RWPE1 (cell line): Measurements from ENCODE around the gene NTNG2.

Source experiments
- CTCF ChIA-PET: fragments of 350-600 bp; sonication (Branson Sonifier 250); formaldehyde crosslinking; extraction: SDS; loops from one replicate; lab custom pipeline; 2021; lab: Yijun Ruan, JAX
- POLR2A ChIA-PET: fragments of 400-600 bp; formaldehyde crosslinking; extraction: SDS; loops from one replicate; lab custom pipeline; 2020; ENCODE audit warnings: antibody characterized with exemption; ENCODE audit not compliant: low non-redundant PET; lab: Yijun Ruan, JAX
- DNase-seq: peaks from one replicate; pipeline ENCODE4 v3.0.0; 2012; ENCODE audit warnings: low spot score
- H3K27ac ChIP-seq: fragments of 450-650 bp; 2 replicates; pipeline ENCODE4 v1.5.1; 2017
- CTCF ChIP-seq: fragments of 450-650 bp; conservative IDR thresholded peaks from 2 replicates; pipeline ENCODE4 v1.5.1; 2017; ENCODE audit warnings: low read depth, mild to moderate bottlenecking

Gene NTNG2

GRCh38 chr9:132160802-132161742 is 786 bp upstream of the NTNG2 start:
- peak; percentile 40 for DNase-seq
- no peak overlapping the region for H3K27ac ChIP-seq
- ChIA-PET POLR2A (no interaction called here), CTCF (interaction anchor here (0.6 to 3.0 kb wide), 3 partner anchors 9 to 75 kb away, joined by 3 to 15 read pairs (median 4); no protein-coding TSS in a partner anchor)
- no peak for TF ChIP-seq CTCF

GRCh38 chr9:132162764-132163456 is 1.1 kb downstream of the NTNG2 start:
- ChIA-PET POLR2A (no interaction called here), CTCF (interaction anchor here (0.6 to 1.6 kb wide), 4 partner anchors 8 to 565 kb away, joined by 3 to 10 read pairs (median 7); no protein-coding TSS in a partner anchor)
- no peak for TF ChIP-seq CTCF
- no peak overlapping the region for H3K27ac ChIP-seq
- no peak for DNase-seq

GRCh38 chr9:132163457-132163875 is 1.6 kb downstream of the NTNG2 start:
- no peak for DNase-seq
- TF ChIP-seq CTCF, result no peak
- no peak overlapping the region for H3K27ac ChIP-seq
- ChIA-PET POLR2A (no interaction called here), CTCF (interaction anchor here (0.6 to 1.6 kb wide), 4 partner anchors 8 to 565 kb away, joined by 3 to 10 read pairs (median 7); no protein-coding TSS in a partner anchor)

GRCh38 chr9:132163876-132164603 is 2.2 kb downstream of the NTNG2 start:
- POLR2A ChIA-PET, result no interaction called here
- CTCF ChIA-PET, result interaction anchor here (0.5 to 1.6 kb wide), 6 partner anchors 7 to 566 kb away, joined by 3 to 10 read pairs (median 5); no protein-coding TSS in a partner anchor
- DNase-seq, result no peak
- TF ChIP-seq CTCF, result no peak
- no peak overlapping the region for H3K27ac ChIP-seq

GRCh38 chr9:132164604-132165362 is 2.9 kb downstream of the NTNG2 start:
- CTCF ChIA-PET, result interaction anchor here (0.5 to 1.6 kb wide), 4 partner anchors 19 to 408 kb away, joined by 3 to 10 read pairs (median 4); no protein-coding TSS in a partner anchor
- POLR2A ChIA-PET, result no interaction called here
- H3K27ac ChIP-seq, result no peak overlapping the region
- DNase-seq, result no peak
- no peak for TF ChIP-seq CTCF
